HCT116 (cell line): ENCODE data around the gene OTOP1. TPM values are rescaled to one million over a fixed set of nuclear protein-coding genes. Genes with fewer than 3 reads are reported as not detected.
"Not testable (repeated sequence)": the region's sequence is repeated elsewhere in the genome, so short reads cannot be mapped to it uniquely, and the experiment has no call there.

Experiments
- ATAC-seq: fragments of 200-7000 bp; cut with Tn5 transposase; 2 replicates; pipeline ENCODE4 v1.9.1; 2020; ENCODE audit warnings: mild to moderate bottlenecking, moderate library complexity
- BruUV-seq: library from RNA; stranded (reverse); fragments of 400-500 nt; replicated peaks from 2 replicates; lab custom pipeline; 2021; lab: Mats Ljungman, UMichigan
- CTCF ChIA-PET: fragments of 300-600 bp; sonication (Branson Sonifier 250); formaldehyde crosslinking; loops from one replicate; lab custom pipeline; 2021; ENCODE audit warnings: antibody characterized with exemption; lab: Charles Lee
- POLR2A ChIA-PET: fragments of 300-600, 350-600 bp; sonication (Branson Sonifier 250); formaldehyde crosslinking; loops from one replicate; lab custom pipeline; 2021; ENCODE audit warnings: antibody characterized with exemption; lab: Charles Lee
- RAD21 ChIA-PET, 2 experiments: fragments of 300-600 bp; sonication (Branson Sonifier 250); formaldehyde crosslinking; loops; one replicate each; lab custom pipeline; 2023; ENCODE audit warnings: low total read pairs in 2 of 2; ENCODE audit not compliant: uncharacterized antibody in 2 of 2, unreplicated experiment in 2 of 2, low non-redundant PET in 1 of 2; lab: Charles Lee
- DNase-seq: peaks from one replicate; pipeline ENCODE4 v3.0.0-alpha.2; 2010; ENCODE audit warnings: low read depth, low spot score
- H2AFZ ChIP-seq: fragments of 200-600 bp; shearing (Covaris generic), sonication (generic); 2 replicates; pipeline ENCODE4 v1.6.1; 2017; ENCODE audit warnings: low read depth, mixed run types, mixed read lengths, antibody characterized with exemption, low read length; ENCODE audit not compliant: poor library complexity, severe bottlenecking
- H3K27ac ChIP-seq: 2 replicates; pipeline ENCODE4 v1.5.1; 2012; ENCODE audit warnings: low read depth, low read length
- H3K27me3 ChIP-seq: fragments of 200-600 bp; sonication (generic); 2 replicates; pipeline ENCODE4 v1.6.1; 2016; ENCODE audit warnings: mixed run types, low read length, mixed read lengths; ENCODE audit not compliant: insufficient read depth
- H3K36me3 ChIP-seq, 2 experiments: fragments of 200-500 bp in 1 of 2; fragments of 200-600 bp in 1 of 2; sonication (Bioruptor generic) in 1 of 2; sonication (generic) in 1 of 2; 2 replicates each; pipeline versions ENCODE4 v1.5.1 to v1.6.1; 2014 to 2016; ENCODE audit warnings: low read length in 2 of 2, inconsistent platforms in 1 of 2, mixed read lengths in 1 of 2, mixed run types in 1 of 2; ENCODE audit not compliant: insufficient read depth in 2 of 2, control insufficient read depth in 1 of 2
- H3K4me1 ChIP-seq, 2 experiments: fragments of 200-600 bp in 1 of 2; sonication (generic) in 1 of 2; 2 replicates each; pipeline versions ENCODE4 v1.5.1 to v1.6.1; 2012 to 2017; ENCODE audit warnings: low read length in 2 of 2, inconsistent platforms in 1 of 2, mild to moderate bottlenecking in 1 of 2, mixed read lengths in 1 of 2, mixed run types in 1 of 2, moderate library complexity in 1 of 2; ENCODE audit not compliant: insufficient read depth in 2 of 2, control insufficient read depth in 1 of 2
- H3K4me2 ChIP-seq: fragments of 200-600 bp; sonication (generic); 2 replicates; pipeline ENCODE4 v1.6.1; 2017; ENCODE audit warnings: mixed run types, low read length, mixed read lengths
- H3K4me3 ChIP-seq, 2 experiments: fragments of 200-600 bp in 1 of 2; sonication (generic) in 1 of 2; replicated peaks in 1 of 2; 2 replicates each; pipeline ENCODE4 v1.5.1; 2011 to 2016; ENCODE audit warnings: low read length in 2 of 2, control low read depth in 1 of 2, low read depth in 1 of 2, mild to moderate bottlenecking in 1 of 2, mixed read lengths in 1 of 2, mixed run types in 1 of 2
- H3K79me2 ChIP-seq: fragments of 200-600 bp; sonication (generic); 2 replicates; pipeline ENCODE4 v1.6.1; 2017; ENCODE audit warnings: mild to moderate bottlenecking, mixed run types, low read length, moderate library complexity, mixed read lengths; ENCODE audit not compliant: insufficient read depth
- H3K9ac ChIP-seq: fragments of 200-600 bp; sonication (generic); 2 replicates; pipeline ENCODE4 v1.6.1; 2016; ENCODE audit warnings: low read length, mixed read lengths
- H3K9me2 ChIP-seq: fragments of 200-600 bp; sonication (generic), shearing (Covaris generic); 2 replicates; pipeline ENCODE4 v1.6.1; 2017; ENCODE audit warnings: mixed run types, mild to moderate bottlenecking, moderate library complexity; ENCODE audit not compliant: insufficient read depth
- H3K9me3 ChIP-seq, 2 experiments: fragments of 200-500 bp in 1 of 2; fragments of 200-600 bp in 1 of 2; sonication (Bioruptor generic) in 1 of 2; sonication (generic) in 1 of 2; 2 replicates each; pipeline ENCODE4 v1.6.1; 2014 to 2017; ENCODE audit warnings: low read length in 2 of 2, mixed read lengths in 2 of 2, inconsistent platforms in 1 of 2, low read depth in 1 of 2, mild to moderate bottlenecking in 1 of 2, mixed run types in 1 of 2, moderate library complexity in 1 of 2; ENCODE audit not compliant: control insufficient read depth in 1 of 2, insufficient read depth in 1 of 2
- H4K20me1 ChIP-seq: fragments of 200-600 bp; sonication (generic), shearing (Covaris generic); 2 replicates; pipeline ENCODE4 v1.6.1; 2017; ENCODE audit warnings: mixed run types, mild to moderate bottlenecking, moderate library complexity; ENCODE audit not compliant: insufficient read depth
- intact Hi-C: fragments of 100-400 bp; cut with micrococcal nuclease; formaldehyde crosslinking; loops from 2 replicates; pipeline ENCODE4 v1.10.0; 2022
- total RNA-seq: library from RNA; stranded (reverse); gene quantifications from one replicate; pipeline ENCODE4 v1.2.1, GENCODE V29; 2021; ENCODE audit not compliant: unreplicated experiment

The OTOP1 gene
- total RNA-seq, 1 experiment from 2014 or later = not detected

- POLR2A ChIA-PET, CTCF ChIA-PET: not testable (repeated sequence)
Measured at GRCh38 chr4:4167981-4168780, 58.5 kb downstream of the OTOP1 start.

GRCh38 chr4:4166986-4167385 is 59.7 kb downstream of the OTOP1 start:
- H4K20me1 ChIP-seq, CTCF ChIA-PET, H3K4me2 ChIP-seq, H3K4me1 ChIP-seq, H3K9me3 ChIP-seq, ATAC-seq, RAD21 ChIA-PET, H3K79me2 ChIP-seq, H3K36me3 ChIP-seq, H3K27ac ChIP-seq, H3K9ac ChIP-seq, intact Hi-C loops, POLR2A ChIA-PET, H2AFZ ChIP-seq, BruUV-seq, DNase-seq, H3K4me3 ChIP-seq, H3K27me3 ChIP-seq, H3K9me2 ChIP-seq: not testable (repeated sequence)

More at GRCh38 chr4:4167981-4168780, 58.5 kb downstream of the OTOP1 start:
- H3K9me2 ChIP-seq, H2AFZ ChIP-seq, H4K20me1 ChIP-seq, BruUV-seq, H3K4me1 ChIP-seq, H3K9me3 ChIP-seq, H3K4me3 ChIP-seq, H3K36me3 ChIP-seq, H3K4me2 ChIP-seq, H3K79me2 ChIP-seq, RAD21 ChIA-PET, H3K27ac ChIP-seq, H3K27me3 ChIP-seq, DNase-seq, H3K9ac ChIP-seq, intact Hi-C loops, ATAC-seq: not testable (repeated sequence)

GRCh38 chr4:4165701-4166392 is 60.9 kb downstream of the OTOP1 start:
- H3K27me3 ChIP-seq, H3K36me3 ChIP-seq, intact Hi-C loops, ATAC-seq, H3K9me2 ChIP-seq, H3K79me2 ChIP-seq, H3K27ac ChIP-seq, H3K9me3 ChIP-seq, H2AFZ ChIP-seq, H3K4me1 ChIP-seq, BruUV-seq, H4K20me1 ChIP-seq, CTCF ChIA-PET, H3K4me3 ChIP-seq, RAD21 ChIA-PET, H3K4me2 ChIP-seq, DNase-seq, H3K9ac ChIP-seq, POLR2A ChIA-PET: not testable (repeated sequence)

GRCh38 chr4:4164532-4165173 is 62.1 kb downstream of the OTOP1 start:
- H3K4me3 ChIP-seq, H3K27me3 ChIP-seq, intact Hi-C loops, H3K9me2 ChIP-seq, POLR2A ChIA-PET, H3K27ac ChIP-seq, RAD21 ChIA-PET, H4K20me1 ChIP-seq, H3K36me3 ChIP-seq, H3K79me2 ChIP-seq, BruUV-seq, DNase-seq, H3K4me2 ChIP-seq, ATAC-seq, H2AFZ ChIP-seq, H3K9me3 ChIP-seq, H3K4me1 ChIP-seq, CTCF ChIA-PET, H3K9ac ChIP-seq: not testable (repeated sequence)
